ENCODE data around the gene SLC51A. TPM values are rescaled to one million over a fixed set of nuclear protein-coding genes. Genes with fewer than 3 reads are reported as not detected.

SLC51A gene
- total RNA-seq, 4 donors from 2014 or later, result not detected

DNA sequence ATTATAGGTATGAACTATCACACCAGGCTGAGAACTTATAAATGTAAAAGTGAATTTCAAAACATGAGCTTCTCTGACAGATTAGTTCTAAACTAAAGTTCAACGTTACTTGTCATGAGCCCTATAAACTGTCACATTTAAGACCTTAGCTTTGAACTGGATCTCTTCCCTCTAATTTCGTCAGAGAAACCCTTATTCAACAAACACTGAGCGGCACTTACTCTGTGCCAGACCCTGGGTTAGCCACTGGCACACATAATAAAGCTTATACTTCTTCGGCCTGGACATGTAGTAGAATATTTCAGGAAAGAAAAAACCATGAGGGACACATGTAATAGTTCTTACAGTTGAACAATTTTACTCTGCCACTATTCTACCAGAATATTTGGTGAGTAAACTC is 65.6 kb downstream of the SLC51A start:
- TF ChIP-seq CTCF (IDR thresholded peaks at IDR 0.05; ENCODE audit: low read depth), result no peak

Small RNA genes lying within 50 kb of the gene (small RNA-seq; reads per million reads assigned to genes)
- gene RF00019, result 0.49 reads per million

Other genes starting within 250 kb of the SLC51A start
- 100 to 1,000 TPM in 2 of 4 donors, 10 to 100 TPM in 2; 47.1 to 546 (median 92.2) TPM for gene TFRC, start 134.4 kb upstream of the SLC51A start, total RNA-seq
- not detected for gene ZDHHC19, start 5.1 kb upstream of the SLC51A start, total RNA-seq
- gene PCYT1A, start 71.2 kb downstream of the SLC51A start, total RNA-seq, result 100 to 1,000 TPM; 108 to 153 (median 123) TPM
- gene DYNLT2B, start 101.7 kb downstream of the SLC51A start, total RNA-seq, result 1 to 10 TPM; 1.1 to 5.6 (median 3.5) TPM
- gene TM4SF19, start 121.9 kb downstream of the SLC51A start, total RNA-seq, result 10 to 100 TPM in 1 of 4 donors, 1 to 10 TPM in 2, not detected in 1; 2.4 to 89.8 (median 8.1) TPM
- 10 to 100 TPM; 22.5 to 36.9 (median 28.8) TPM for gene UBXN7, start 215.9 kb downstream of the SLC51A start, total RNA-seq